Esophagus squamous epithelium (tissue), 4 donors: ENCODE measurements around the gene MAPRE2.

Experiments used
- POLR2A ChIP-seq, 4 donors: fragments of 450-650 bp; IDR thresholded peaks; one replicate each; pipeline ENCODE4 v1.6.1; 2017; ENCODE audit warnings: antibody characterized with exemption in 4 of 4, mild to moderate bottlenecking in 4 of 4, moderate library complexity in 3 of 4
- TF ChIP-seq, protein P1 (sequence below), 6 experiments: fragments of 450-650 bp in 4 of 6; fragments of 200-600 bp in 2 of 6; sonication (generic) in 2 of 6; IDR thresholded peaks; one replicate each; pipeline ENCODE4 v1.5.1; 2016 to 2019; ENCODE audit warnings: antibody characterized with exemption in 6 of 6, mild to moderate bottlenecking in 4 of 6, moderate library complexity in 4 of 6

GRCh38 chr18:35117372-35117771 is 76.2 kb downstream of the MAPRE2 start:
- TF ChIP-seq, protein P1, sequence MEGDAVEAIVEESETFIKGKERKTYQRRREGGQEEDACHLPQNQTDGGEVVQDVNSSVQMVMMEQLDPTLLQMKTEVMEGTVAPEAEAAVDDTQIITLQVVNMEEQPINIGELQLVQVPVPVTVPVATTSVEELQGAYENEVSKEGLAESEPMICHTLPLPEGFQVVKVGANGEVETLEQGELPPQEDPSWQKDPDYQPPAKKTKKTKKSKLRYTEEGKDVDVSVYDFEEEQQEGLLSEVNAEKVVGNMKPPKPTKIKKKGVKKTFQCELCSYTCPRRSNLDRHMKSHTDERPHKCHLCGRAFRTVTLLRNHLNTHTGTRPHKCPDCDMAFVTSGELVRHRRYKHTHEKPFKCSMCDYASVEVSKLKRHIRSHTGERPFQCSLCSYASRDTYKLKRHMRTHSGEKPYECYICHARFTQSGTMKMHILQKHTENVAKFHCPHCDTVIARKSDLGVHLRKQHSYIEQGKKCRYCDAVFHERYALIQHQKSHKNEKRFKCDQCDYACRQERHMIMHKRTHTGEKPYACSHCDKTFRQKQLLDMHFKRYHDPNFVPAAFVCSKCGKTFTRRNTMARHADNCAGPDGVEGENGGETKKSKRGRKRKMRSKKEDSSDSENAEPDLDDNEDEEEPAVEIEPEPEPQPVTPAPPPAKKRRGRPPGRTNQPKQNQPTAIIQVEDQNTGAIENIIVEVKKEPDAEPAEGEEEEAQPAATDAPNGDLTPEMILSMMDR (IDR thresholded peaks at IDR 0.05) = no peak
- no peak for TF ChIP-seq POLR2A (IDR thresholded peaks at IDR 0.05)
